GM19025 (cell line): ENCODE data around the gene FAM124A.

Experiments used
- ATAC-seq: cut with Tn5 transposase; IDR thresholded peaks from one replicate; pipeline ENCODE4 v1.9.1; 2021; ENCODE audit warnings: mild to moderate bottlenecking, low read depth, moderate library complexity; ENCODE audit not compliant: unreplicated experiment

Gene FAM124A

DNA sequence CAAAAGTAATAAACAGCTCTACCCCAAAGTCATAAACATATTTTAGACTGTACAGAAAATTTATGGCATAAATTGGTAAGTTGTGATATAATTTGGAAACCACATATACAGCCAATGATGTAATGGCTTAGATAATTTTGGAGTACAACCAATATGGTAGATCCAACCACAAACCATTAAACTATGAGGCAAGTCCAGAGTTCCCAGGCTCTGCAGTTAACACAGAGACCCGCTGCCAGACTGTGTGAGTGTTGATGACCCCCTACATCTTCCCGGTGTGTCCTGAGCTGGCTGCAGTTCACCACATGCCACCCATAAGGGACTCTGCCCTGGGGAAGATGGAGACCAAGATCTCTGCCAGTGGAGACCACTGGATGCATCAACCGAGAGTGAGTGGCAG lies 107.4 kb downstream of the FAM124A start:
- no peak for ATAC-seq

- ATAC-seq: no peak
Measured at GRCh38 chr13:51330791-51331190, 108.6 kb downstream of the FAM124A start.

- ATAC-seq: peak; percentile 50
Measured at GRCh38 chr13:51331354-51331861, 109.2 kb downstream of the FAM124A start.

DNA sequence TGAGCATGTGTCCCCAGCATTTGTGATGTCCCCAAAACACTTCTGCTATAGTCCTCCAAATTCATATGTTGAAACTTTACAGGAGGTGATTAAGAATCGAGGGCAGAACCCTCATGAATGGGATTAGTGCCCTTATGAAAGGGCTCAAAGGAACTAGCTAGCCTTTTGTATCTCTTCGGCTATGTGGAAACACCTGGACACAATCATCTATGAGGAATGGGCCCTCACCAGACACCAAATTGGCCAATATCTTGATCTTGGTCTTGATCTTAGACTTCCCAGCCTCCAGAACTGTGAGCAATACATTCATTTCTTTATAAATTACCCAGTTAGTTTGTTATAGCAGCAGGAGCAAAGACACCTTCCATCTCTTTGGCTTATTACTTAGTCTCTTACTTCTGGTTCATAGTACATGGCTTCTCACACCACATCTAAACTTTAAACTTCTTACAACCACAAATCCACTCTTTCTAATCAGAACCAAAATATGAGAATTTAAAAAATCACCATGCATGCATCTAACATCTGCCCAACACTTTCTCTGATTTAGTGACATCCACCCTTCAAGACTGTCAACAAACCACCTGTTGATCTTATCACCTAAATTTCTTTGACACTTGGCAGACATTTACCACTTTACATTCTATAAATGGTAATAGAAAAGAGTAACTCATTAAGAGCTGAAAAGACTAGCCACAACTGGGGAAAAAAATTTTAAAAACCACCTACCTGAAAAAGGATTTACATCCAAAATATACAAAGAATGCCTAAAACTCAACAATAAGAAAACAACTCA lies 110.6 kb downstream of the FAM124A start:
- ATAC-seq: no peak

DNA sequence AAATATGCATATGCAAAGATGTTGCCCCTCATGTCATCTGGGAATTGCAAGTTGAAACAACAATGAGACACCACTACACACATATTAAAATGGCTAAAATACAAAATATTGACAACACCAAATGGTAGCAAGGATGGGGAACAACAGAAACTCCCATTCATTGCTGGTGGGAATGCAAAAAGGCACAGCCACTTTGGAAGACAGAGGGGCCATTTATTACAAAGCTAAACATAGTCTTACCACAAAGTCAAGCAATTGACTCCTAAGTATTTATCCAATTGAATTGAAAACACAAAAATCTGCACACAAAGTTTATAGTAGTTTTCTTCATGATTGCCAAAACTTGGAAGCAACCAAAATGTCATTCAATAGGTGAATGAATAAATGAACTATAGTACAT lies 111.2 kb downstream of the FAM124A start:
- no peak for ATAC-seq

- no peak for ATAC-seq
Measured at GRCh38 chr13:51333826-51334225, 111.6 kb downstream of the FAM124A start.
